Activated B cell treated with CpG ODN at 0.5 μM for 24 hours (primary cell): ENCODE results near the gene ITGB6. TPM values are rescaled to one million over a fixed set of nuclear protein-coding genes. Genes with fewer than 3 reads are reported as not detected.

Experiments
- ATAC-seq: fragments of 200-7000 bp; cut with Tn5 transposase; one replicate; pipeline ENCODE4 v1.10.0; 2021; ENCODE audit warnings: low read depth, mild to moderate bottlenecking, moderate library complexity
- CTCF ChIA-PET: fragments of 350-600 bp; sonication (Branson Sonifier 250); formaldehyde crosslinking; loops from one replicate; lab custom pipeline; 2021; ENCODE audit warnings: antibody characterized with exemption; lab: Charles Lee
- POLR2A ChIA-PET: fragments of 350-600 bp; sonication (Branson Sonifier 250); formaldehyde crosslinking; loops from one replicate; lab custom pipeline; 2021; ENCODE audit warnings: antibody characterized with exemption; lab: Charles Lee
- DNase-seq: peaks from one replicate; pipeline ENCODE4 v3.0.0; 2022
- H3K27ac Mint-ChIP-seq: one replicate; pipeline ENCODE4 v1.8.0; 2020; ENCODE audit warnings: mixed read lengths
- H3K27me3 Mint-ChIP-seq: one replicate; pipeline ENCODE4 v1.8.0; 2021; ENCODE audit warnings: mixed read lengths
- H3K36me3 Mint-ChIP-seq: one replicate; pipeline ENCODE4 v1.8.0; 2021; ENCODE audit warnings: low read depth, mixed read lengths
- H3K4me1 Mint-ChIP-seq: one replicate; pipeline ENCODE4 v1.8.0; 2021; ENCODE audit warnings: mixed read lengths
- H3K4me3 Mint-ChIP-seq: one replicate; pipeline ENCODE4 v1.8.0; 2020; ENCODE audit warnings: mild to moderate bottlenecking, mixed read lengths
- H3K9me3 Mint-ChIP-seq: one replicate; pipeline ENCODE4 v1.8.0; 2020; ENCODE audit warnings: mixed read lengths
- CTCF ChIP-seq: fragments of 200-600 bp; IDR thresholded peaks from one replicate; pipeline ENCODE4 v1.8.0; 2022; ENCODE audit warnings: antibody characterized with exemption, mild to moderate bottlenecking
- intact Hi-C: fragments of 100-400 bp; cut with micrococcal nuclease; formaldehyde crosslinking; loops from one replicate; pipeline ENCODE4 v1.15.1; 2024
- total RNA-seq: library from RNA; stranded (reverse); gene quantifications from 2 replicates; pipeline ENCODE4 v1.2.3, GENCODE V29; 2022

The ITGB6 gene
- total RNA-seq, 1 donor from 2014 or later = not detected

DNA sequence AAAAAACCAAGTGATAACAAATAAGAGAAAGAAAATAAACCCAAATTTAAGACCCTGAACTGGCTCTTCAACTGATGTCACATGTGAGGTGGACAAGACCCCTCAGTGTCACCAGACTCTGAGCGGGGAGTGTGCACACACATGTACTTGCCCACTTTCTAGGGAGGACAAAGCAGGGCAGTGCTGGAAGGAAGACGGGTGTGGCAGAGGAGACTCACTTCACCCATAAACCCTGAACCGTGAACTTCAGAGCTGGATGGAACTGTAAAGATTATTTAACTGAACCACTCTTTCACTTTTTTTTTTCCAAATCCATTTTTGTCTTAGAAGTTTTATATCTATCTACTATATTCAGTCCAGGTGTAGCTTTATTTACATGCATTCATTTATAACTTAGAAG, 149.9 kb downstream of the ITGB6 start:
- POLR2A ChIA-PET = no interaction called here

More for the DNA sequence above, 149.9 kb downstream of the ITGB6 start:
- intact Hi-C loops = no loop called here
- TF ChIP-seq CTCF = no peak
- Mint-ChIP-seq H3K36me3 (no peaks in the 10 kb centered on the region), H3K9me3 (no peaks in the 10 kb centered on the region), H3K27ac (no peak overlapping the region), H3K27me3 (peaks cover 5% of the 10 kb centered on the region), H3K4me1 (no peaks in the 10 kb centered on the region), H3K4me3 (no peak overlapping the region)
- CTCF ChIA-PET = no interaction called here
- DNase-seq (no peak), ATAC-seq (no peak)

Other genes starting within 250 kb of the ITGB6 start
- not detected in 2 replicates for gene PLA2R1, start 137.7 kb downstream of the ITGB6 start, total RNA-seq